ENCODE data around the gene ZNF385A. TPM values are rescaled to one million over a fixed set of nuclear protein-coding genes. Genes with fewer than 3 reads are reported as not detected.

ZNF385A gene
- polyA plus RNA-seq, 6 donors from 2014 or later, result 6.1 to 18.2 (median 10.5) TPM

DNA sequence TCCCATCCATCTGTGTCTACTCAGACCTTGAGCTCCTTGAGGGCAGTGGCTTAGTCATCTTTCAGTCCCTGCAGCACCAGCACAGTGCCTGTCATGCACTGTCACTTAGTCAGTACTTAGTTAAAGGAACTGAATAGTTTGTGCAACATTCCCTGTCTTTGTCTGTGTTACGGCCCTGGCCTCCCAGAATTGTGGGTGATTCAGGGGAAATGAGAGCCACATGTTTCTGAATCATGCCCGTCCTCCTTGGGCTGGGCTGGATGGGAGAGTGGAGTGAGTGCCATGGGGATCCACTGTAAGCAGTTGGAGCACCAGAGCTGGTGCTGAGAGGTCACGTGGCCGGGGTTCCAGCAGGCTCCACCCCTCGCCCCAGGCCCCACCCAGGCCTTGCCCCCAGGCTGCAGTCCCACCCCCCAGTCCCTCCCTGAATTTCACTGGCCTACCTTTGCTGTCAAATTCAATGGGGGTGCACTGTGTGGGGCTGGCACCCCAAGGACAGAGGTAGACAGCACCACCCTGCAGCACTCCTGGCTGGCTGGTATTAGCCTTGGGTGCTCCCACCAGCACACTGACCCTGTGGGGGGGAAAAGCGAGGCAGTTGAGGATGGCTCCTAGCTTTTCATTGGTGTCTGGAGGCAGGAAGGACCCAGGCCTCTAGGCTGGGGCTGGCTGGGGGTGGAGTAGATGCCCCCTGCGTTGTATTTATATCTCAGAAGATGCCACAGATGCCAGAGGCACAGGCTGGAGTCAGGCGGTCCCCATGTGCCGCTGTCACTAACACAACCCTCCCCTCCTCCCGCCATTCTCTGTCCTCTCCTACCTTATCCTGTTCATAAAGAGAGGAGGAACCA is 27.1 kb upstream of the ZNF385A start:
- Mint-ChIP-seq H3K4me3 (peak overlapping the region in 5 of 8 donors; percentile 9 to 90 (median 63)), H3K27ac (peak overlapping the region in 5 of 6 donors; percentile 6 to 89 (median 86)), H3K9me3 (no peaks in the 10 kb centered on the region), H3K4me1 (peaks cover 48 to 72% (median 51%) of the 10 kb centered on the region in 3 donors), H3K27me3 (no peaks in the 10 kb centered on the region), H3K36me3 (peaks cover 0 to 4% of the 10 kb centered on the region in 2 donors)
- DNase-seq (no peak), ATAC-seq (ENCODE audit: low read depth in 2 of 2) (peak in 1 of 2 donors; percentile 23)

DNA sequence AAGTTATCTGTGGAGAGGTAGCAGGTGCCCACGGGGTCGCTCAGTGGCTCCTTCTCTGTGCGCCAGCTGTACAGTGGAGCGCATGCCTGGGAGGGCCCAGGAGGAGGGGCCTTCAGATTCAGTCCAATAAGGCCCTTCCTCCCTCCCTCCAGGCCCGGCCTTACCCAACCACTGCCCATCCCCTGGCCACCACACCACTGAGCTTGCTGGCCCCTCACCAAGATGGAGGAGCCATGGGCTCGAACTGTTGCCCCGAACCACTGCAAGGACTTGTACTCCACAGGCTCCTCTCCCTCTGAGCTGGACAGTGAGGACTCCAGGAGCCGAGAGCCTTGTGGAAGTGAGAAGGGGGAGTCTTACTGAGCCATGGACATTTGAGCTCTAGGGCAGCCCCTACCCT is 24.7 kb upstream of the ZNF385A start:
- Mint-ChIP-seq H3K4me1 (peaks cover 37 to 55% (median 50%) of the 10 kb centered on the region in 3 donors), H3K27ac (no peak overlapping the region), H3K4me3 (no peak overlapping the region), H3K36me3 (peaks cover 0 to 4% of the 10 kb centered on the region in 2 donors), H3K27me3 (no peaks in the 10 kb centered on the region), H3K9me3 (no peaks in the 10 kb centered on the region)
- ATAC-seq (ENCODE audit: low read depth in 2 of 2) (no peak), DNase-seq (no peak)

DNA sequence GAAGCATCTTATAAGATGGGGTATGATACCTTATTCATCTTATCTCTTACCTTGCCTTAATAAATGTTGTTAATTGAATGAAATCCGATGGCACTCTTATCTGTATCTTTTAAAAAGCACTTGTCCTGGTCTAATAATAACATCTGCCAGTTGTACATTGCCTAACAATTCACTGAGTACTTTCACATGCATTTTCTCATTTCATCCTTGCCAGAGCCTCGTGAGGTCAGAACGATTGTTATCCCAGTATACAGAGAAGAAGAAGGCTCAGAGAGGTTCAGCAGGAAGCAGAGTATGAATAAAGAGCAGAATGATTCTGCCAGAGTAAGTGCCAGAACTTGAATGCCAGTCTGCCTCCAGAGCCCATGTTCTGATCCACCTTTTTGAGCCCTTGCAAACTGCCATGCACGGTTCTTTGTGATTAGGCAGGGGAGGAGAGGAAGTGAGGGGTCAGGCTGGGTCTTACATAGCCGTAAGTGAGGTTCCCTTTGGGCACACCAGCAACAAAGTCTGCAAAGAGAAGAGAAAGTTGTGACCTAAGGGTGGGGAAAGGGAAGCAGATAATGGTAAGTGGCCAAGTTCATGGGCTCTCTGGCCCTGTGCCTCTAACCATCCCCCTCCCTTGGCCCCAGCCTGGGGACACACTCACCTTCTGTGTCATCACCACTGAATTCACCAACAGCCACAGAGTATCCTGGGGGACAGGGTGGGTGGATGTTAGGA is 22.8 kb upstream of the ZNF385A start:
- peaks cover 0 to 4% of the 10 kb centered on the region in 2 donors for H3K36me3 Mint-ChIP-seq
- H3K4me3 Mint-ChIP-seq, result no peak overlapping the region
- no peaks in the 10 kb centered on the region for H3K27me3 Mint-ChIP-seq
- ATAC-seq (ENCODE audit: low read depth in 2 of 2), result no peak
- H3K27ac Mint-ChIP-seq, result peak overlapping the region in 3 of 6 donors; percentile 21 to 84 (median 39)
- no peaks in the 10 kb centered on the region for H3K9me3 Mint-ChIP-seq
- H3K4me1 Mint-ChIP-seq, result peaks cover 19 to 38% (median 32%) of the 10 kb centered on the region in 3 donors
- no peak for DNase-seq

DNA sequence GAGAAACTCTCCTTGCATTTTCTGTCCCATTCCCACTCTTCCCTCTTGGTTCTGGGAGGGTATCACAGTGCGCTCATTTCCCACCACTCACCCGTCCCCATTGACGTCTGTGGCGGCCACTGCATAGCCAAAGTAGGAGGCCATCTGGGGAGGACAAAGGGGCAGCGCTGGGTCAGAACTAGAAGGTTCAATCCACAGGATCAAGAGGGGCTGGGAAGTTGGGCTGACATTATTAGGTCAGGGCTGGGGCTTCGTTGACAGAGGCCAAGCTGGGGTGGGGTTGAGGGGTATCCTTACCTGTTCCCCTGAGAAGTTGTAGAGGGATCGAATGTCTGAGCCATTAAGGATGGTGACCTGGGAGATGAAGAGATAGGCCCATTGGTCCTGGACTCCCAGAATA is 21.0 kb upstream of the ZNF385A start:
- Mint-ChIP-seq H3K27ac (peak overlapping the region in 1 of 6 donors; percentile 1), H3K4me1 (peaks cover 7 to 28% (median 22%) of the 10 kb centered on the region in 3 donors)

DNA sequence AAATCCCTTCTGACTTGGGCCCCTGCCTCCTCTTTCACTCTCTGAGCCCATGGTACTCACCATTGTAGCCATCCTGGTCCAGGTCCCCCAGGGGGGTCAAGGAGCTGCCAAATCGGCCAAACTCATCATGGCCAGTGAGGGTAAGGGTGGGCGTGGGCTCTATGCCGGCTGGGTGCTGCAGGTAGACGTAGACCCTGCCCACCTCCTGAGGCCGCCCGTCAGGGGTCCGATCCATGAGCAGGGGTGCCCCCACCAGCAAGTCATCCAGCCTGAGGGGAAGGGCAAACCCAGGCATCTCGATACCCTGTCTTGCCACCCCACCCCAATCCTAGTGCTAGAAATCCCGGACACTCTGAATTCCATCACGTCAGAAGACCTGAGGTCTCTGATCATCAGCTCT is 20.6 kb upstream of the ZNF385A start:
- Mint-ChIP-seq H3K27ac (no peak overlapping the region), H3K27me3 (no peaks in the 10 kb centered on the region), H3K4me1 (peaks cover 7 to 28% (median 19%) of the 10 kb centered on the region in 3 donors), H3K36me3 (peaks cover 0 to 4% of the 10 kb centered on the region in 2 donors), H3K4me3 (peak overlapping the region in 1 of 8 donors; percentile 65), H3K9me3 (no peaks in the 10 kb centered on the region)
- DNase-seq (no peak), ATAC-seq (ENCODE audit: low read depth in 2 of 2) (no peak)

More for the DNA sequence above, 21.0 kb upstream of the ZNF385A start:
- Mint-ChIP-seq H3K9me3 (no peaks in the 10 kb centered on the region), H3K27me3 (no peaks in the 10 kb centered on the region), H3K36me3 (peaks cover 0 to 4% of the 10 kb centered on the region in 2 donors), H3K4me3 (no peak overlapping the region)
- DNase-seq (no peak), ATAC-seq (ENCODE audit: low read depth in 2 of 2) (no peak)

DNA sequence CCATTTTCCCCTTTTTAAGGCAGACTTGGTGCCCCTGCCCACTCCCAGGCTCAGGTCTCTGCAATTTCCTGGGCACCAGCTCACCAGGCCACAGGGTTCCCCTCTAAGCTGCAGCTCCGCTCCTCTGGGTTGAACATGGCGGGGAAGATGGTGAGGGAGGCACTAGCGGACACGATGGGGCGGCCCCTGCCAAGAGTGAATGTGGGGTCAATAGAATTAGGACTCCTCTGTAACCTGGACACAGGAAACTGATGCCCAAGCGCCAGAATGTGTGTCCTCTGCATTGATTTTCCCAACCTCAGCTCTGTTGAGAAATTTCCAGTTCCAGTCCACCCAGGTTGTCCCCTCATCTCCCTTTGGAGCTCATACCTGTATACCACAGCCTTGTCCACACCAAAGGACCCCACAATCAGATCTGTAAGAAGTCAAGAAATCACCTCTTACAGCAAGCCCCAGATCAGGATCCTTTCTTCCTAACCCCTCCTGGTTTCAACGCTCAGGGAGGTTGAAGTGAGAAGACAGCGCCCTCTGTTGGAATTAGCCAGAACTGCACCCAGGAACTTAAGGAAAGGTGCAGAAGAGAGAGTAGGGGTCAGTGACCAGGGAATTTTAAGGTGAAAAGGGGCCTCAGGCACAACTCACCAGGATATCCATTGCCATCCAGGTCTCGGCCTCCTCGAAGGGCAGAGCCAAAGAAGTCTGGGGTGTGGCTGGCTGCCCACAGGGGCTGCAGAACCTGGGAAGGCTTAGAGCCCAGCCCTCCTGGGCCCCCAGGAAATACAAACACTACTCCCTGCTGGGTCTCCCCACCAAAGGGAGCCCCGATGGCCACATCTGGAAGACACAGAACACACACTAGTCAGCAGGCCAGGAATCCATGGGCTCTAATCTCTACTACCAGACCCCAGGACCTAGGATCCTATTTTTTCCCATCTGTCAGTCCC is 19.8 kb upstream of the ZNF385A start:
- DNase-seq, result no peak
- Mint-ChIP-seq H3K36me3 (peaks cover 0 to 6% of the 10 kb centered on the region in 2 donors), H3K4me1 (peaks cover 8 to 29% (median 19%) of the 10 kb centered on the region in 3 donors), H3K9me3 (no peaks in the 10 kb centered on the region), H3K4me3 (peak overlapping the region in 2 of 8 donors; percentile 44 to 65), H3K27me3 (no peaks in the 10 kb centered on the region), H3K27ac (peak overlapping the region in 2 of 6 donors; percentile 24 to 71)
- peak; percentile 35 to 61 for ATAC-seq (ENCODE audit: low read depth in 2 of 2)

DNA sequence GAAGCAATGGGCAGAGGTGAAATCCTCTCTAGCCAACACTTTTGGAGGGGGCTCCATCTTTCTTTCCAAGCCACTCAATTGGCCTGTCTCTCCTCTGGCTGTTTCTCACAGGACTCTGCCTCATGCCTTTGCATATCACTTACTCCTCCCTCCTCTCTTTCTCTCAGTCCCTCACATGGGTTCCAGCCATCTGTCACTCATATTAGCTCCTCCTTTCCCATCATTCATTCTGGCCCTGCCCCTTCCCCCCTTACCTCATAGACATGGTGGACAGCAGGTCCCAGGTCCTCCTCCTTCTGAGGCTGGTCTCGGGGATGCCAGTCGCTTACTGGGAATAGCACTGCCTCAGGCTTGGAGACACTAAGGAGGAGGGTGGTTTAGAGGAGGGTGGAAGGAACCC is 16.6 kb upstream of the ZNF385A start:
- no peak overlapping the region for H3K27ac Mint-ChIP-seq
- H3K4me3 Mint-ChIP-seq, result no peak overlapping the region
- peaks cover 0 to 5% of the 10 kb centered on the region in 2 donors for H3K36me3 Mint-ChIP-seq
- H3K4me1 Mint-ChIP-seq, result peaks cover 7 to 13% (median 12%) of the 10 kb centered on the region in 3 donors
- H3K9me3 Mint-ChIP-seq, result no peaks in the 10 kb centered on the region
- no peak for ATAC-seq (ENCODE audit: low read depth in 2 of 2)
- no peaks in the 10 kb centered on the region for H3K27me3 Mint-ChIP-seq
- DNase-seq, result no peak

DNA sequence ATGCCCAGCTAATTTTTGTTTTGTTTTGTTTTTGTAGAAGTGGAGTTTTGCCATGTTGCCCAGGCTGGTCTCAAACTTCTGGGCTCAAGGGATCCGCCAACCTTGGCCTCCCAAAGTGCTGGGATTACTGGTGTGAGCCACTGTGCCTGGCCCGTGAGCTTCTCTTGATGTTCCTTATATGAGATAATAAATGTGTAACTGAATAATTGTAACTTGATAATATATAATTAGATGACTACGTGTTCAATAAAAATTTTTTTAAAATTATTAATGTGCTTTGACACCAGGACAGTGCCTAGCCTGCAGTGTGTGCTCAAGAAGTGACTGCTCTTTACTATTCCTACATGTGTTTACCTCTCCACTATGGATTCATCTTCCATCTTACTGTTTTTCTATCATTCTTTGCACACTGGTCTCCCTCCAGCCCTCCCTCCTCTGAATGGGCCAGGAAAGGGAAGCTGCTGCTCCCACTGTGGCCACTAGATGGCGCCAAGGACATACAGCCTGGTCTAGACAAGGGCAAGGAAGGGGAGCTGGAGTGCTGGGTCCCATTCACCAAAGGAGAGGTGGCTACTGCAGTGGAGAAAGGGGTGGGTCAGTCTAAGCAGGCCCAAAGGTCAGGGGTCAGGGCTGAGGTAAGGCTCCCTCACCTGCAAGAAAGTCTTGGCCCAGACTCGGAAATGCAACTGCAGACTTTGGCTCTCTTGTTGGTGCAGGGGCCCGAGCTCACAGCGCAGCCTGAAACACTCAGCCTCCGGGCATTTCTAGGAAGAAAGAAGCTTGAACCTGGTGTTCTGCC is 14.7 kb upstream of the ZNF385A start:
- no peaks in the 10 kb centered on the region for H3K27me3 Mint-ChIP-seq
- H3K27ac Mint-ChIP-seq, result no peak overlapping the region
- peak; percentile 93 to 98 for ATAC-seq (ENCODE audit: low read depth in 2 of 2)
- peak; percentile 81 for DNase-seq
- H3K36me3 Mint-ChIP-seq, result peaks cover 0 to 5% of the 10 kb centered on the region in 2 donors
- H3K4me1 Mint-ChIP-seq, result peaks cover 5 to 7% (median 7%) of the 10 kb centered on the region in 3 donors
- no peak overlapping the region for H3K4me3 Mint-ChIP-seq
- H3K9me3 Mint-ChIP-seq, result no peaks in the 10 kb centered on the region

DNA sequence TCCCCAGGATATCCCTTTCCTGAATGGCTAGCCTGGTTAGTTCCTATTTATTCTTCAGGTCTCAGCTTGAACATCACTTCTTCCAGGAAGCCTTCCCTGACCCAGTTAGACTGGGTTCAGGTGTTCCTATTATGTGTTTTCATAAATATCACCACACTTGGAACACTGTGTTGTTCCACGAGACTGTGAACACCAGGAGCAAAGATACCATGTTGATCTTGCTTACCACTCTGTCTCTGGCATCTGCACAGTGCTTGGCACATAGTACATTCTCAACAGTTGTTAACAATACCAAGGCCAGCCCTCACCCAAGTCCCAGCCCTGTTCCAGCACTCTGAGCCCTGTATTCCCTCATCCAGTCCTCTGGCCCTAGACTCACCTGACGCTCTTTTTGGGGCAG is 13.7 kb upstream of the ZNF385A start:
- H3K9me3 Mint-ChIP-seq, result no peaks in the 10 kb centered on the region
- DNase-seq, result no peak
- ATAC-seq (ENCODE audit: low read depth in 2 of 2), result no peak
- H3K4me3 Mint-ChIP-seq, result no peak overlapping the region
- H3K27me3 Mint-ChIP-seq, result no peaks in the 10 kb centered on the region
- peaks cover 0 to 5% of the 10 kb centered on the region in 2 donors for H3K36me3 Mint-ChIP-seq
- H3K27ac Mint-ChIP-seq, result no peak overlapping the region
- H3K4me1 Mint-ChIP-seq, result peaks cover 13 to 17% (median 15%) of the 10 kb centered on the region in 3 donors

DNA sequence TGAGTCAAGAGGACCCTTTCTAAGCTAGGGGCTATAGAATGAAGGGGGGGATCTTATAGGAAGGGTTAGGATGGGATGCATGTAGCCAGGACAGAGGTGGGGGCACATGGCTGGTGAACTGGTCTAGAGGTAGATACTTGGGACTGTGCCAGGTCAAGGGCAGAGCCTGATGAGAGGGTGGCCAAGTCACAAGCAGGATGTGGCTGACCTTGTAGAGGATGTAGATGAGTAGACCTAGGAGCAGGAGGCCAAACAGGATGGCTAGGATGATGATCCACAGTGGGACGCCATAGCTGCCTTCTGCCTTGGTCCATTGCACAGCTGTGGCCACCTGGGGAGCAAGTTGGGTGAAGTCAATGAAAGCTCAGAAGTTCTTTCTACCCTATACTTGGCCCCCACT is 12.6 kb upstream of the ZNF385A start:
- H3K27ac Mint-ChIP-seq, result peak overlapping the region in 1 of 6 donors; percentile 38
- H3K36me3 Mint-ChIP-seq, result peaks cover 0 to 5% of the 10 kb centered on the region in 2 donors
- DNase-seq, result no peak
- no peak overlapping the region for H3K4me3 Mint-ChIP-seq
- no peaks in the 10 kb centered on the region for H3K27me3 Mint-ChIP-seq
- no peak for ATAC-seq (ENCODE audit: low read depth in 2 of 2)
- H3K9me3 Mint-ChIP-seq, result no peaks in the 10 kb centered on the region
- peaks cover 17 to 24% (median 19%) of the 10 kb centered on the region in 3 donors for H3K4me1 Mint-ChIP-seq

DNA sequence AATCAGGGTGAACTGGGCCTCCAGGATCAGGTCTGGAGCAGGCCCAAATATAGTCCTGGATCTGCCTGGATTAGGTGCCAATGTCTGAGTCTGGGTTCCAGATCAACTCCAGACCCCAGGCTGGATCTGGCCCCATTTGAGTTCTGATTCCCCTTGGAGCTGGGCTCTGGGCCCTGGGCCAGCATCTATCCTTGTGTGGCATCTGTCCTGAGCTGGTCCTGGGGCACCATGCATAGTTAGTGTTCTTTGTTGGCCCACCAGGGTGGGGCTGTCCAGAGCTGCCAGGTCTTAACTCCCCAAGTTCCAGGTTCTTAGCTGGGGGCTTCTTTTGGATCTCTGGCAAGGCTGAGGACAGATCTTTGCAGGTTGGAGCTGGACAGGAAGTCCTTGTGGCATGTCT is 11.0 kb upstream of the ZNF385A start:
- no peak overlapping the region for H3K4me3 Mint-ChIP-seq

DNA sequence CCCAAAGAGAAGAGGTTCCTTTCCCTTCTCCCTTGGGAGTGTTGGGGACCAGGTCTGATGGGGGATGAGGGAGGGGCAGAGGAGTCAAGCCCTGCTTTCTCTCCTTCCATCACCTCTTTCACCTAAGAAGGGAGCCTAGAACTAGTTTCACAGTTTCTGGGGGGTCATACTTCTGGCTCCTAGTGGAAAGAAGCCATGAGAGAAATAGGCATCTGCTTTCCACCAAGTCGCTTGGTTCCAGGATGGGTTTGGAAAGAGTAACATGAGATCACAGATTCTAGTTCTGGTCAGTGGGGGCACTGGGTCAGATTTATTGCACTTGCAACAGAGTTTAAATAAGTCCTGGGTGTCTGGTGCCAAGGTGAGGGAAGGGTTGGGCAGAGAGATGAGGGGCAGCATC is 10.5 kb upstream of the ZNF385A start:
- peaks cover 0 to 5% of the 10 kb centered on the region in 2 donors for H3K36me3 Mint-ChIP-seq
- no peaks in the 10 kb centered on the region for H3K27me3 Mint-ChIP-seq
- ATAC-seq (ENCODE audit: low read depth in 2 of 2) (no peak), DNase-seq (no peak)
- H3K9me3 Mint-ChIP-seq, result no peaks in the 10 kb centered on the region
- peak overlapping the region in 1 of 8 donors; percentile 80 for H3K4me3 Mint-ChIP-seq
- peaks cover 35 to 43% (median 40%) of the 10 kb centered on the region in 3 donors for H3K4me1 Mint-ChIP-seq
- H3K27ac Mint-ChIP-seq, result peak overlapping the region in 1 of 6 donors; percentile 54

More for the DNA sequence above, 11.0 kb upstream of the ZNF385A start:
- H3K27ac Mint-ChIP-seq, result no peak overlapping the region
- H3K27me3 Mint-ChIP-seq, result no peaks in the 10 kb centered on the region
- no peaks in the 10 kb centered on the region for H3K9me3 Mint-ChIP-seq
- peaks cover 0 to 5% of the 10 kb centered on the region in 2 donors for H3K36me3 Mint-ChIP-seq
- peaks cover 31 to 37% (median 34%) of the 10 kb centered on the region in 3 donors for H3K4me1 Mint-ChIP-seq
- DNase-seq (no peak), ATAC-seq (ENCODE audit: low read depth in 2 of 2) (no peak)

Data from naive B cell (primary cell).